Activated T-helper 1 cell treated with anti-CD3 and anti-CD28 coated beads, Interleukin-12 subunit alpha, Interleukin-12 subunit beta, Interleukin-2, Interleukin-4 antibody, amounts not matched to agents 30 ng/mL and 10 ng/mL and 1 ng/mL, durations not matched to agents 14 hours and 24 hours and 36 hours (primary cell): ENCODE results near the gene ANXA8L1. TPM values are rescaled to one million over a fixed set of nuclear protein-coding genes. Genes with fewer than 3 reads are reported as not detected.
"Not testable (repeated sequence)": the region's sequence is repeated elsewhere in the genome, so short reads cannot be mapped to it uniquely, and the experiment has no call there.

Source experiments
- DNase-seq: peaks from one replicate; pipeline ENCODE4 v3.0.0; 2021; ENCODE audit warnings: low spot score
- H3K27ac Mint-ChIP-seq: one replicate; pipeline ENCODE4 v1.8.0; 2021; ENCODE audit warnings: mild to moderate bottlenecking, mixed read lengths
- H3K27me3 Mint-ChIP-seq: one replicate; pipeline ENCODE4 v1.8.0; 2022; ENCODE audit warnings: mild to moderate bottlenecking, moderate library complexity, mixed read lengths; ENCODE audit not compliant: insufficient read depth
- H3K36me3 Mint-ChIP-seq: one replicate; pipeline ENCODE4 v1.8.0; 2021; ENCODE audit warnings: low read depth, mixed read lengths
- H3K4me1 Mint-ChIP-seq: one replicate; pipeline ENCODE4 v1.8.0; 2021; ENCODE audit warnings: low read depth, mixed read lengths
- H3K4me3 Mint-ChIP-seq: one replicate; pipeline ENCODE4 v1.8.0; 2021; ENCODE audit warnings: mild to moderate bottlenecking, moderate library complexity, mixed read lengths
- H3K9me3 Mint-ChIP-seq: one replicate; pipeline ENCODE4 v1.8.0; 2021; ENCODE audit warnings: mixed read lengths
- intact Hi-C: fragments of 100-400 bp; cut with micrococcal nuclease; formaldehyde crosslinking; loops from one replicate; pipeline ENCODE4 v1.15.1; 2024
- total RNA-seq: library from RNA; stranded (reverse); gene quantifications from 2 replicates; pipeline ENCODE4 v1.2.3, GENCODE V29; 2022

ANXA8L1 gene
- total RNA-seq, 1 donor from 2014 or later = not detected

- DNase-seq, intact Hi-C loops, H3K27me3 Mint-ChIP-seq, H3K36me3 Mint-ChIP-seq, H3K4me1 Mint-ChIP-seq, H3K4me3 Mint-ChIP-seq, H3K27ac Mint-ChIP-seq, H3K9me3 Mint-ChIP-seq: not testable (repeated sequence)
Observed at GRCh38 chr10:46415291-46415690, 39.7 kb downstream of the ANXA8L1 start.

DNA sequence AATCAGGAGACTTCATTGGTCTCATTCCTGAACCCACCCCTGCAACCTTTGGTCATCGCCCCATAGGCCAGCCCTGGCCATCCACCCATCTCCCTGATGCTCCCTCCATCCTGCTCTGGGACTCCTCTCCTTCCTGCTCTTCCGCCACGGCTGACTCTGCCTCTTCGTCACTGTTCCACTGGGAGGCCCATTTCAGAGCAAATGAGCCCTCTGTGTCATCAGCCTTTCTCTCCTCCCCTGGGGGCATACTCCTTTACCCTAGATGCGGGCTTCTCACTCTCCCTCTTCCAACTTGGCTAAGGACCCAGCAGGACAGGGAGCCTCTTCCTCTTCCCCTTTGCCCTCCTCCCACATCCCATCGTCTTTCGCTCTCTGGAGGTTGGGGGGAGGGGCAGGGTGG is 42.7 kb downstream of the ANXA8L1 start:
- H3K27ac Mint-ChIP-seq, H3K9me3 Mint-ChIP-seq, H3K36me3 Mint-ChIP-seq, intact Hi-C loops, DNase-seq, H3K27me3 Mint-ChIP-seq, H3K4me3 Mint-ChIP-seq, H3K4me1 Mint-ChIP-seq: not testable (repeated sequence)

DNA sequence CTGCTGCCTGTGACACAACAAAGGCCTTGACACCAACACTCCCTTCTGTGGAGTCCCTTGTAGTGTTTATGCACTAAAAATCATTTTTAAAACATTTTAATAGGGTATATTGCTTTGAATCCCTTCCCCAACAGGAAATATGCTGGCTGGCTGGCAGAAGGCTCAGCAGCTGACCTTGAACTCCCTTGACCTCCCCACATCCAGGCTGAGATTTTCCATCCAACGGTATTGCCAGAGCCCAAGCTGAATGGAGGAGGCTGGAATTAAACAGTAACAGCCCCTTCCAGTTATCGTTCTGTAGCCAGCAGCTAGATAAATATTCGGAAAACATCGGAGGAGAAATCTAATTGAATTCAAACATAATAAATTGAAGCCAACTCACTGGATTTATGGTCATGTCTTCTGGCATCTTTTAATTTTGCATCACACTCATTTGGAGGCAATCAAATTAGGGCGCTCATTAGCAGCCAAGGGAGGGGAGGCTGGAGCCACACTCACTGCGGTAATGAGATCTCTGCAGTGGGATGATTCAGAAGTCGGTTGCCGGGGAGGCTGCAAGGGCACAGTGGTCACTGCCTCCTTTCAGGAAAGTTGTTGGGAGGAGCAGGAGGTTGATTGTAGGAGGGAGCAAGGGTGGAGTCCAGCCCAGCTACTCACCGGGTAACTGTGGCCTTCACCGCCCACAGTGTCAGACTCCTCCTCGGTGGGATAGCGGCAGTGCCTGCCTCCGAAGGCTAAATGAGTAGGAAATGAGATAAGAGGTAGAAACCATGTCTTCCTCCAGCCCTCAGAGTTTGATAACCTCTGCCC is 44.2 kb downstream of the ANXA8L1 start:
- H3K4me3 Mint-ChIP-seq, H3K4me1 Mint-ChIP-seq, H3K9me3 Mint-ChIP-seq, H3K27ac Mint-ChIP-seq, H3K27me3 Mint-ChIP-seq, intact Hi-C loops, H3K36me3 Mint-ChIP-seq, DNase-seq: not testable (repeated sequence)

- H3K4me1 Mint-ChIP-seq, intact Hi-C loops, DNase-seq, H3K36me3 Mint-ChIP-seq, H3K27me3 Mint-ChIP-seq, H3K27ac Mint-ChIP-seq, H3K4me3 Mint-ChIP-seq, H3K9me3 Mint-ChIP-seq: not testable (repeated sequence)
Observed at GRCh38 chr10:46423550-46423949, 48.0 kb downstream of the ANXA8L1 start.

GRCh38 chr10:46440942-46441341 is 65.4 kb downstream of the ANXA8L1 start:
- H3K4me3 Mint-ChIP-seq, H3K27ac Mint-ChIP-seq, DNase-seq, H3K4me1 Mint-ChIP-seq, H3K36me3 Mint-ChIP-seq, intact Hi-C loops, H3K27me3 Mint-ChIP-seq, H3K9me3 Mint-ChIP-seq: not testable (repeated sequence)

Other genes starting within 250 kb of the ANXA8L1 start
- gene ANTXRL, start 88.8 kb upstream of the ANXA8L1 start, total RNA-seq = not detected in 2 replicates
- gene NPY4R, start 90.2 kb downstream of the ANXA8L1 start, total RNA-seq = not detected in 2 replicates
- not detected in 2 replicates for gene GPRIN2, start 180.9 kb downstream of the ANXA8L1 start, total RNA-seq
- gene SYT15, start 203.4 kb downstream of the ANXA8L1 start, total RNA-seq = 0.96 and 1.5 TPM in 2 replicates